ENCODE results near the gene NFATC1. TPM values are rescaled to one million over a fixed set of nuclear protein-coding genes. Genes with fewer than 3 reads are reported as not detected.

NFATC1 gene
- total RNA-seq, 1 donor from 2014 or later: 0.53 TPM

DNA sequence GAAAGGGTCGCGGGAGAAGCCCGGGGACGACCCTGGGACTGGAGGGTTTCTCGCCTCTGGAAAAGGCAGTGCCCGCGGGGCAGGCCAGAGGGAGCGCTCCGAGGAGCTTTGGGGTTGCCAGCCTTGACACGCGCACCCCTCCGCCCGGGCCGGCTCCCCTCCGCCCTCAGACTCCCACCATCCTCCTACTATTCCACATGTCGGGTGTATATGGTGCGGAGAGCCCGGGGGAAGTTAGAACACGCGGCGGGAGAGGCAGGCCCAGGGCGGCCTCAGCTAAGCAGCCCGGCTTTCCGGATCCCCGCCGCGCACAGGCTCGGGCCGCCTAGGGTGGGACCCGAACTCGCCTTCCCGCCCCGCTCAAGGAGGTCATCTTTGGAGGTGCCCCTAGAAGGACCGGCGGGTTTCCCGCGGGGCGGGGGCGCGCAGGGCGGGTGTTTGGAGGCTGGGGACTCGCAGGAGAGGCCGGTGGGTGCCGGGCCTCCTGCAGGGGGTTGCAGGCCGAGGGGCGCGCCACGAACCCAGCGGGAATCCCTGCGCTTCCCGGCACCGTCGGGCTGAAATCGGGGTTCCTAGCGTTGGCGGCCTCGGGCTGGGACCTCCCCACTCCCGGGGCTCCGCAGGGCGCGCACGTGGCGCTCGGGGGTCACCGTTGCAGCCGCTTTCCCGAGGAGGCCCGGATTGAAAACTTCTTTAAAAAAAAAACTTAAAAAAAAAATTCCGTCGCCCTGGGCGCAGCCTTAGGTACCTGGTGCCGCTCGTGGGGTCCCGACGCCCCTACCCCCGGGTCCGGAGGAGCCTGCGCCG is 3.7 kb downstream of the NFATC1 start:
- DNase-seq (ENCODE audit: low read depth) (no peak), FAIRE-seq (no peak)
- peak overlapping the region; percentile 43 for H3K4me3 ChIP-seq (ENCODE audit: low read depth, low read length)
- H3K27me3 ChIP-seq (ENCODE audit: control insufficient read depth, insufficient read depth, low read length): no peaks in the 10 kb centered on the region
- TF ChIP-seq, protein P1, sequence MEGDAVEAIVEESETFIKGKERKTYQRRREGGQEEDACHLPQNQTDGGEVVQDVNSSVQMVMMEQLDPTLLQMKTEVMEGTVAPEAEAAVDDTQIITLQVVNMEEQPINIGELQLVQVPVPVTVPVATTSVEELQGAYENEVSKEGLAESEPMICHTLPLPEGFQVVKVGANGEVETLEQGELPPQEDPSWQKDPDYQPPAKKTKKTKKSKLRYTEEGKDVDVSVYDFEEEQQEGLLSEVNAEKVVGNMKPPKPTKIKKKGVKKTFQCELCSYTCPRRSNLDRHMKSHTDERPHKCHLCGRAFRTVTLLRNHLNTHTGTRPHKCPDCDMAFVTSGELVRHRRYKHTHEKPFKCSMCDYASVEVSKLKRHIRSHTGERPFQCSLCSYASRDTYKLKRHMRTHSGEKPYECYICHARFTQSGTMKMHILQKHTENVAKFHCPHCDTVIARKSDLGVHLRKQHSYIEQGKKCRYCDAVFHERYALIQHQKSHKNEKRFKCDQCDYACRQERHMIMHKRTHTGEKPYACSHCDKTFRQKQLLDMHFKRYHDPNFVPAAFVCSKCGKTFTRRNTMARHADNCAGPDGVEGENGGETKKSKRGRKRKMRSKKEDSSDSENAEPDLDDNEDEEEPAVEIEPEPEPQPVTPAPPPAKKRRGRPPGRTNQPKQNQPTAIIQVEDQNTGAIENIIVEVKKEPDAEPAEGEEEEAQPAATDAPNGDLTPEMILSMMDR (IDR thresholded peaks at IDR 0.05; ENCODE audit: insufficient read depth, low read length, severe bottlenecking): no peak
- no peaks in the 10 kb centered on the region for H3K36me3 ChIP-seq (ENCODE audit: control insufficient read depth, insufficient read depth, low read length)

DNA sequence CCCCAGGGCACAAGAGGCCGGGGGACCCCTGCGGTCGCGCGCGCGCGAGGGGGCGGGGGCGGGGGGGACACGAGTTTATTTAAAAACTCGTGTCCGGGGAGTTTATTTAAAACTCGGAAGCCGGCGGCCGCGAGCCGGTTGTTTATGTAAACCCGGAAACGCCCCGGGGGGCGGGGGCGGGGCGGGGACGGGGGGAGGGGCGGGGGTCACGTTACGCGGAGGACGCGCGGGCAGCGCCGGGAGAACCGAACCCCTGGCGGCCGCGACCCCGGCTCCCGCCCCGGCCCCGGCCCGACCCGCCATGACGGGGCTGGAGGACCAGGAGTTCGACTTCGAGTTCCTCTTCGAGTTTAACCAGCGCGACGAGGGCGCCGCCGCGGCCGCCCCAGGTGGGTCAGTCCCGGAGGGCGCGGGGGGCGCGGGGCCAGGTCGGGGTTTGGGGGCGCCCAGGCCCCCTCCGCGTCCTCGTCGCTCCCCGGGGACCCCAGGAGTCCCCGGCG is 4.4 kb downstream of the NFATC1 start:
- no peaks in the 10 kb centered on the region for H3K27me3 ChIP-seq (ENCODE audit: control insufficient read depth, insufficient read depth, low read length)
- H3K36me3 ChIP-seq (ENCODE audit: control insufficient read depth, insufficient read depth, low read length): no peaks in the 10 kb centered on the region
- no peak for DNase-seq (ENCODE audit: low read depth)
- H3K4me3 ChIP-seq (ENCODE audit: low read depth, low read length): peak overlapping the region; percentile 43
- TF ChIP-seq, protein P1 (IDR thresholded peaks at IDR 0.05; ENCODE audit: insufficient read depth, low read length, severe bottlenecking): no peak
- FAIRE-seq: no peak

DNA sequence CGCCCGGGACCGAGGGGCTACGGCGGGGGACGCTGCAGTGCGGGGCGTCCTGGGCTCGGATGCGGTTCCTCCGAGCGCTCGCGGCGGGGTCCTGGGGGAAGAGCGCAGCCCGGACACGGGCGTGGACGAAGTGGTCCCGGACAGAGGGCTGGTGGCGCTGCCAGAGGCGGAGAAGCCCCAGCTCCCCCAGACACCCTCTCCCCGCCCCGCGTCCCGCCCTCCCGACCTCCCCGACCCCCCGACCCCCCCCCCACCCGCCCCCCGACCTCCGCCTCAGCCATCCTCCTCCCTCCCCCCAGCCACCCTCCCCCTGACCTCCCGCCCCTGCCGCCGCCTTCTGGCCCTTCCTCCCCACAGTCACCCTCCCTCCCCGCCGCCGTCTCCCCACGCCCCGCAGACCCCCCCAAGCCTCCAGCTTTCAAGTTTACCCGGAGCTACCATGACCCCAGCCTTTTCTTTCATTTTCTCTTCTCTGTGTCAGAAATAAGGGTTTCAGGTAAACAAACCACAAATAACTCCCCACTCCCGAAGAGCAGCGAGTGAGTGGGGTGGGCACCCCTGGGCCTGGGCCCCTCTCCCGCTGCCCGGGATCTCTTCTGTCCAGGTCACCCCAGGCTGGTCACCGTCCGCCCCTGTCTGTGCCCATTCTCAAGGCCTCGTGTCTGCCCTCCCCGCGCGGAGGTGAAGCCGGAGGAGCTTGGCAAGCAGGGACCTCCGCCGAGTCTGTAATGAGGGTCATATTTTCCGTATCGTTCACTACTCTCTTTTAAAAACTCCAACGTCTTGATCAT is 5.1 kb downstream of the NFATC1 start:
- no peaks in the 10 kb centered on the region for H3K36me3 ChIP-seq (ENCODE audit: control insufficient read depth, insufficient read depth, low read length)
- no peak for DNase-seq (ENCODE audit: low read depth)
- peak overlapping the region; percentile 43 for H3K4me3 ChIP-seq (ENCODE audit: low read depth, low read length)
- TF ChIP-seq, protein P1 (IDR thresholded peaks at IDR 0.05; ENCODE audit: insufficient read depth, low read length, severe bottlenecking): no peak
- FAIRE-seq: no peak
- H3K27me3 ChIP-seq (ENCODE audit: control insufficient read depth, insufficient read depth, low read length): no peaks in the 10 kb centered on the region

DNA sequence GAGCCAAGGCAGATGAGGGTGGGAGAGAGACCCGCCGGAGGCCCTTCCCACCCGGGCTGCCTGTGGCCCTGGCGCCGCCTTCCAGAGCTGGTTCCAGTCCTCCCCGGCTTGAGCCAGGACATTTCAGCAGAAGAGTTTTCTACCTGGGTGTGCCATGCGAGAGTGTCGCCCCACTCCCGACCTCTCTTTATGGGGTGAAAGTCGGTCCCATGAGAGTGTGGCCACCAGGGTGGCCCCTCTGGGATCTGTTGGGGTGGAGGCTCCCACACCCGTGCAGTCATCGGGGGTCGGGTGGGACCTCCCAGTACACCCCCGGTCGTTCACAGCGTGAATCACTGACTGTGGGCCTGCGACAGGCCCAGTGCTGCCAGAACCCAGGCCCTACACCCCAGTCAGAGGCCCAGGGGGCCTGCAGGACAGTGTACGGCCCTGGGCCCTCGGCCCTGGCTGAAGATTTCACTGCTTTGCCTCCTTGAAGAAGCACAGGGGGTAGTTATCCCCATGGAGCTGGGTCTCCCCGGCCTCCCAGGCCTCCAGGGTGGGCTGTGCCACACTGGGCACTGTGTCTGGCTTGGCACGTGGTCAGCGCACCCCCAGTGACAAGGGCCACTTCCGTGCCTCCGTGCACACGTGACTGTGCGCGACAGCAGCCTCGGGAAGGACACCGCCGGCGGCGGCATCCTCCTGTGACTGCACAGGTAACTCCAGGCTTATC is 5.9 kb downstream of the NFATC1 start:
- Histone ChIP-seq H3K4me3 (ENCODE audit: low read depth, low read length) (no peak overlapping the region), H3K36me3 (ENCODE audit: control insufficient read depth, insufficient read depth, low read length) (no peaks in the 10 kb centered on the region), H3K27me3 (ENCODE audit: control insufficient read depth, insufficient read depth, low read length) (no peaks in the 10 kb centered on the region)
- TF ChIP-seq, protein P1 (IDR thresholded peaks at IDR 0.05; ENCODE audit: insufficient read depth, low read length, severe bottlenecking): no peak
- DNase-seq (ENCODE audit: low read depth): no peak
- no peak for FAIRE-seq

DNA sequence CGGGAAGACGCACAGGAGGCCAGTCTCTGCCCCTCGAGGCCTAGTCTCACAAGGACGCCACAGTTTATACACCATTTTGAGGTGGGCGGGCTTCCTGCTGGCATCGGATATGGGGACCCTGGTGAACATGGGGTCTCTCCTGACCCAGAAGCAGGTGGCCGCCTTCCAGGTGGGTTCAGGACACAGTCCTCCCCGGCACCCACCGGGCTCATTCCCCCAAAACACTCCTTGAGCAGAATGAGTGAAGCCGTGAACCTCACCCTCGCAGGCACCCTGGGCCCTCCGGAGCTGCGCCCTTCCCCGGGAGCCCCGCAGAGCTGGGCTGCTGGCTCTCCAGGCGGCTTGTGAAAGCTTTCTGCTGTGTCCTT is 6.5 kb downstream of the NFATC1 start:
- FAIRE-seq (no peak), DNase-seq (ENCODE audit: low read depth) (no peak)
- H3K36me3 ChIP-seq (ENCODE audit: control insufficient read depth, insufficient read depth, low read length): no peaks in the 10 kb centered on the region
- no peaks in the 10 kb centered on the region for H3K27me3 ChIP-seq (ENCODE audit: control insufficient read depth, insufficient read depth, low read length)
- TF ChIP-seq, protein P1 (IDR thresholded peaks at IDR 0.05; ENCODE audit: insufficient read depth, low read length, severe bottlenecking): no peak
- no peak overlapping the region for H3K4me3 ChIP-seq (ENCODE audit: low read depth, low read length)
